Endothelial cell of umbilical vein (primary cell): ENCODE data around the gene CLIP1.

Experiments used
- EZH2 ChIP-seq: IDR thresholded peaks from 2 replicates; pipeline ENCODE4 v1.6.1; 2012; ENCODE audit warnings: borderline replicate concordance, low read depth, mild to moderate bottlenecking, moderate library complexity, low read length, inconsistent platforms; ENCODE audit not compliant: severe bottlenecking
- TF ChIP-seq, protein P1 (sequence below), 2 donors: IDR thresholded peaks; 1 replicate in 1 of 2; 2 replicates in 1 of 2; pipeline ENCODE4 v1.5.1; 2011; ENCODE audit warnings: low read length in 2 of 2, mild to moderate bottlenecking in 2 of 2, moderate library complexity in 2 of 2, control low read depth in 1 of 2, inconsistent platforms in 1 of 2, low read depth in 1 of 2; ENCODE audit not compliant: insufficient read depth in 1 of 2; ENCODE audit errors: extremely low read depth in 1 of 2

DNA sequence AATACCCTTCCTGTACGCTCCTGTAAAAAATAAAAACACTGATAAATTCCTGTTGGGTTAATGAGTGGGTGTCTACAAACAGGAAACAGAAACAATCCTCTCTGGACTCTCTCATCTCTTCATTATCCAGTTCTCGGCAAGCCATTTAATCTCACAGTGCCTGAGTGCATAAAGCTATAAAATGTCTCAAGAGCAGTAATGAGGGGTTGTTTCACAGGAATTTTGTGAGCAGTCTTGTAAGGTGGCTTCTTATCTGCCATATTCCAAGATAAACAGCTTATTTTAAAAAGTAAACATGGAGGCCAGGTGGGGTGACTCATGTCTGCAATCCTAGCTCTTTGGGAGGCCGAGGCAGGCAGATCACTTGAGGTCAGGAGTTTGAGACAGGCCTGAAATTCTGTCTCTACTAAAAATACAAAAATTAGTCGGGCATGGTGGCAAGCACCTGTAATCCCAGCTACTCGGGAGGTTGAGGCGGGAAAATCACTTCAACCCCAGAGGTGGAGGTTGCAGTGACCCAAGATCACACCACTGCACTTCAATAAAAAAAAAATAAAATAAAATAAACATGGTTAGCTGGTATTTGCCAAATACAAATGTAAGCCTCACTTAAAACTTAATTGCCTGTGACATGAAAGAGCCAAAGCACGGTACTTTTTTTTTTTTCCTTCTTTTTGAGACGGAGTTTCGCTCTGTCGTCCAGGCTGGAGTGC is 54.0 kb downstream of the CLIP1 start:
- TF ChIP-seq, protein P1, sequence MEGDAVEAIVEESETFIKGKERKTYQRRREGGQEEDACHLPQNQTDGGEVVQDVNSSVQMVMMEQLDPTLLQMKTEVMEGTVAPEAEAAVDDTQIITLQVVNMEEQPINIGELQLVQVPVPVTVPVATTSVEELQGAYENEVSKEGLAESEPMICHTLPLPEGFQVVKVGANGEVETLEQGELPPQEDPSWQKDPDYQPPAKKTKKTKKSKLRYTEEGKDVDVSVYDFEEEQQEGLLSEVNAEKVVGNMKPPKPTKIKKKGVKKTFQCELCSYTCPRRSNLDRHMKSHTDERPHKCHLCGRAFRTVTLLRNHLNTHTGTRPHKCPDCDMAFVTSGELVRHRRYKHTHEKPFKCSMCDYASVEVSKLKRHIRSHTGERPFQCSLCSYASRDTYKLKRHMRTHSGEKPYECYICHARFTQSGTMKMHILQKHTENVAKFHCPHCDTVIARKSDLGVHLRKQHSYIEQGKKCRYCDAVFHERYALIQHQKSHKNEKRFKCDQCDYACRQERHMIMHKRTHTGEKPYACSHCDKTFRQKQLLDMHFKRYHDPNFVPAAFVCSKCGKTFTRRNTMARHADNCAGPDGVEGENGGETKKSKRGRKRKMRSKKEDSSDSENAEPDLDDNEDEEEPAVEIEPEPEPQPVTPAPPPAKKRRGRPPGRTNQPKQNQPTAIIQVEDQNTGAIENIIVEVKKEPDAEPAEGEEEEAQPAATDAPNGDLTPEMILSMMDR (IDR thresholded peaks at IDR 0.05; ENCODE audit: extremely low read depth in 1 of 2, insufficient read depth in 1 of 2, low read depth in 1 of 2, low read length in 2 of 2), result no peak
- no peak for TF ChIP-seq EZH2
